ENCODE results near the gene COL13A1. TPM values are rescaled to one million over a fixed set of nuclear protein-coding genes. Genes with fewer than 3 reads are reported as not detected.

COL13A1 gene
- total and polyA plus RNA-seq, 7 experiments from 2014 or later: 0.88 TPM; not detected in 6

GRCh38 chr10:69789164-69789576, 12.5 kb upstream of the COL13A1 start:
- H3K9me3 Mint-ChIP-seq: peaks cover 0 to 6% (median 2%) of the 10 kb centered on the region in 11 donors
- H3K9me3 ChIP-seq (ENCODE audit: control insufficient read depth in 2 of 3, low read length in 3 of 3): no peaks in the 10 kb centered on the region
- H3K27me3 ChIP-seq (ENCODE audit: control insufficient read depth in 2 of 2, insufficient read depth in 2 of 2, low read length in 2 of 2): no peaks in the 10 kb centered on the region
- H3K4me1 Mint-ChIP-seq: peaks cover 0 to 3% (median 0%) of the 10 kb centered on the region in 7 donors
- H3K27ac ChIP-seq (ENCODE audit: low read depth, low read length): no peak overlapping the region
- H3K36me3 Mint-ChIP-seq: no peaks in the 10 kb centered on the region
- intact Hi-C loops (cut with micrococcal nuclease): no loop called here
- H3K4me3 Mint-ChIP-seq: no peak overlapping the region
- no peaks in the 10 kb centered on the region for H3K36me3 ChIP-seq (ENCODE audit: control insufficient read depth in 2 of 3, insufficient read depth in 3 of 3, low read length in 3 of 3)
- DNase-seq: no peak
- ChIA-PET POLR2A (no interaction called here), CTCF (no interaction called here)
- H3K27ac Mint-ChIP-seq: no peak overlapping the region
- no peaks in the 10 kb centered on the region for H3K4me1 ChIP-seq (ENCODE audit: control insufficient read depth in 2 of 2, insufficient read depth in 2 of 2, low read length in 2 of 2)
- peaks cover 0 to 30% (median 5%) of the 10 kb centered on the region in 5 donors for H3K27me3 Mint-ChIP-seq
- ATAC-seq: no peak
- no peak overlapping the region for H3K4me3 ChIP-seq (ENCODE audit: low read length)

GRCh38 chr10:69791812-69792211, 9.9 kb upstream of the COL13A1 start:
- Mint-ChIP-seq H3K27ac (no peak overlapping the region), H3K36me3 (no peaks in the 10 kb centered on the region), H3K27me3 (peaks cover 0 to 33% (median 11%) of the 10 kb centered on the region in 5 donors), H3K9me3 (peaks cover 0 to 16% (median 5%) of the 10 kb centered on the region in 11 donors), H3K4me1 (peaks cover 0 to 2% (median 0%) of the 10 kb centered on the region in 7 donors), H3K4me3 (no peak overlapping the region)
- Histone ChIP-seq H3K27ac (ENCODE audit: low read depth, low read length) (no peak overlapping the region), H3K4me3 (ENCODE audit: low read length) (no peak overlapping the region), H3K9me3 (ENCODE audit: control insufficient read depth in 2 of 3, low read length in 3 of 3) (no peaks in the 10 kb centered on the region), H3K27me3 (ENCODE audit: control insufficient read depth in 2 of 2, insufficient read depth in 2 of 2, low read length in 2 of 2) (no peaks in the 10 kb centered on the region), H3K4me1 (ENCODE audit: control insufficient read depth in 2 of 2, insufficient read depth in 2 of 2, low read length in 2 of 2) (no peaks in the 10 kb centered on the region), H3K36me3 (ENCODE audit: control insufficient read depth in 2 of 3, insufficient read depth in 3 of 3, low read length in 3 of 3) (no peaks in the 10 kb centered on the region)
- ChIA-PET POLR2A (no interaction called here), CTCF (no interaction called here)
- intact Hi-C loops (cut with micrococcal nuclease): no loop called here
- DNase-seq (no peak), ATAC-seq (no peak)

GRCh38 chr10:69792341-69792740, 9.4 kb upstream of the COL13A1 start:
- intact Hi-C loops (cut with micrococcal nuclease): no loop called here
- no peaks in the 10 kb centered on the region for H3K36me3 Mint-ChIP-seq
- POLR2A ChIA-PET: no interaction called here
- Histone ChIP-seq H3K9me3 (ENCODE audit: control insufficient read depth in 2 of 3, low read length in 3 of 3) (no peaks in the 10 kb centered on the region), H3K4me1 (ENCODE audit: control insufficient read depth in 2 of 2, insufficient read depth in 2 of 2, low read length in 2 of 2) (no peaks in the 10 kb centered on the region), H3K27ac (ENCODE audit: low read depth, low read length) (no peak overlapping the region), H3K27me3 (ENCODE audit: control insufficient read depth in 2 of 2, insufficient read depth in 2 of 2, low read length in 2 of 2) (no peaks in the 10 kb centered on the region), H3K4me3 (ENCODE audit: low read length) (no peak overlapping the region), H3K36me3 (ENCODE audit: control insufficient read depth in 2 of 3, insufficient read depth in 3 of 3, low read length in 3 of 3) (no peaks in the 10 kb centered on the region)
- DNase-seq (no peak), ATAC-seq (no peak)
- H3K4me3 Mint-ChIP-seq: no peak overlapping the region
- peaks cover under 1 to 34% (median 13%) of the 10 kb centered on the region in 5 donors for H3K27me3 Mint-ChIP-seq
- no peak overlapping the region for H3K27ac Mint-ChIP-seq
- peaks cover 0 to 16% (median 5%) of the 10 kb centered on the region in 11 donors for H3K9me3 Mint-ChIP-seq
- CTCF ChIA-PET: no interaction called here
- H3K4me1 Mint-ChIP-seq: peaks cover 0 to 2% (median 0%) of the 10 kb centered on the region in 7 donors

GRCh38 chr10:69794673-69795072, 7.0 kb upstream of the COL13A1 start:
- no peaks in the 10 kb centered on the region for H3K4me1 ChIP-seq (ENCODE audit: control insufficient read depth in 2 of 2, insufficient read depth in 2 of 2, low read length in 2 of 2)
- DNase-seq: no peak
- Mint-ChIP-seq H3K4me3 (no peak overlapping the region), H3K36me3 (no peaks in the 10 kb centered on the region), H3K27me3 (peaks cover 16 to 43% (median 24%) of the 10 kb centered on the region in 5 donors), H3K4me1 (peaks cover 0 to 5% (median 0%) of the 10 kb centered on the region in 7 donors), H3K9me3 (peaks cover 0 to 16% (median 5%) of the 10 kb centered on the region in 11 donors), H3K27ac (no peak overlapping the region)
- H3K36me3 ChIP-seq (ENCODE audit: control insufficient read depth in 2 of 3, insufficient read depth in 3 of 3, low read length in 3 of 3): no peaks in the 10 kb centered on the region
- H3K27ac ChIP-seq (ENCODE audit: low read depth, low read length): no peak overlapping the region
- POLR2A ChIA-PET: no interaction called here
- H3K9me3 ChIP-seq (ENCODE audit: control insufficient read depth in 2 of 3, low read length in 3 of 3): no peaks in the 10 kb centered on the region
- intact Hi-C loops (cut with micrococcal nuclease): no loop called here
- H3K27me3 ChIP-seq (ENCODE audit: control insufficient read depth in 2 of 2, insufficient read depth in 2 of 2, low read length in 2 of 2): no peaks in the 10 kb centered on the region
- no peak for ATAC-seq
- H3K4me3 ChIP-seq (ENCODE audit: low read length): no peak overlapping the region
- CTCF ChIA-PET: no interaction called here

- CTCF ChIA-PET: no interaction called here
- Mint-ChIP-seq H3K36me3 (no peaks in the 10 kb centered on the region), H3K4me1 (peaks cover 0 to 5% (median under 1%) of the 10 kb centered on the region in 7 donors), H3K27ac (no peak overlapping the region), H3K9me3 (peaks cover 0 to 16% (median 5%) of the 10 kb centered on the region in 11 donors), H3K4me3 (no peak overlapping the region), H3K27me3 (peaks cover 19 to 47% (median 27%) of the 10 kb centered on the region in 5 donors)
- intact Hi-C loops (cut with micrococcal nuclease): no loop called here
- no peak for ATAC-seq
- no peaks in the 10 kb centered on the region for H3K36me3 ChIP-seq (ENCODE audit: control insufficient read depth in 2 of 3, insufficient read depth in 3 of 3, low read length in 3 of 3)
- H3K4me3 ChIP-seq (ENCODE audit: low read length): no peak overlapping the region
- H3K9me3 ChIP-seq (ENCODE audit: control insufficient read depth in 2 of 3, low read length in 3 of 3): no peaks in the 10 kb centered on the region
- no peak for DNase-seq
- H3K4me1 ChIP-seq (ENCODE audit: control insufficient read depth in 2 of 2, insufficient read depth in 2 of 2, low read length in 2 of 2): no peaks in the 10 kb centered on the region
- POLR2A ChIA-PET: no interaction called here
- H3K27ac ChIP-seq (ENCODE audit: low read depth, low read length): no peak overlapping the region
- no peaks in the 10 kb centered on the region for H3K27me3 ChIP-seq (ENCODE audit: control insufficient read depth in 2 of 2, insufficient read depth in 2 of 2, low read length in 2 of 2)
These were observed 6.3 kb upstream of the COL13A1 start for GRCh38 chr10:69795242-69795934.

GRCh38 chr10:69797959-69798358, 3.7 kb upstream of the COL13A1 start:
- Mint-ChIP-seq H3K27ac (no peak overlapping the region), H3K36me3 (no peaks in the 10 kb centered on the region), H3K9me3 (peaks cover 0 to 16% (median 5%) of the 10 kb centered on the region in 11 donors), H3K27me3 (peaks cover 35 to 46% (median 39%) of the 10 kb centered on the region in 5 donors), H3K4me1 (peaks cover 3 to 15% (median 12%) of the 10 kb centered on the region in 7 donors), H3K4me3 (no peak overlapping the region)
- ATAC-seq (no peak), DNase-seq (no peak)
- H3K36me3 ChIP-seq (ENCODE audit: control insufficient read depth in 2 of 3, insufficient read depth in 3 of 3, low read length in 3 of 3): no peaks in the 10 kb centered on the region
- H3K4me1 ChIP-seq (ENCODE audit: control insufficient read depth in 2 of 2, insufficient read depth in 2 of 2, low read length in 2 of 2): no peaks in the 10 kb centered on the region
- H3K9me3 ChIP-seq (ENCODE audit: control insufficient read depth in 2 of 3, low read length in 3 of 3): no peaks in the 10 kb centered on the region
- POLR2A ChIA-PET: no interaction called here
- no peak overlapping the region for H3K4me3 ChIP-seq (ENCODE audit: low read length)
- CTCF ChIA-PET: no interaction called here
- no peak overlapping the region for H3K27ac ChIP-seq (ENCODE audit: low read depth, low read length)
- no peaks in the 10 kb centered on the region for H3K27me3 ChIP-seq (ENCODE audit: control insufficient read depth in 2 of 2, insufficient read depth in 2 of 2, low read length in 2 of 2)
- intact Hi-C loops (cut with micrococcal nuclease): no loop called here

- peak overlapping the region in 1 of 10 donors; percentile 44 for H3K4me3 Mint-ChIP-seq
These were observed 1.6 kb upstream of the COL13A1 start for GRCh38 chr10:69800109-69800508.

More at GRCh38 chr10:69800109-69800508, 1.6 kb upstream of the COL13A1 start:
- no peak overlapping the region for H3K4me3 ChIP-seq (ENCODE audit: low read length)
- CTCF ChIA-PET: no interaction called here
- no peaks in the 10 kb centered on the region for H3K36me3 Mint-ChIP-seq
- H3K27ac ChIP-seq (ENCODE audit: low read depth, low read length): no peak overlapping the region
- DNase-seq (no peak), ATAC-seq (no peak)
- H3K4me1 Mint-ChIP-seq: peaks cover 3 to 15% (median 12%) of the 10 kb centered on the region in 7 donors
- H3K36me3 ChIP-seq (ENCODE audit: control insufficient read depth in 2 of 3, insufficient read depth in 3 of 3, low read length in 3 of 3): no peaks in the 10 kb centered on the region
- POLR2A ChIA-PET: no interaction called here
- no peak overlapping the region for H3K27ac Mint-ChIP-seq
- no peaks in the 10 kb centered on the region for H3K9me3 ChIP-seq (ENCODE audit: control insufficient read depth in 2 of 3, low read length in 3 of 3)
- intact Hi-C loops (cut with micrococcal nuclease): loop anchor here (2.0 kb wide), 2 partner anchors 155 to 285 kb away; no protein-coding TSS in a partner anchor
- H3K27me3 ChIP-seq (ENCODE audit: control insufficient read depth in 2 of 2, insufficient read depth in 2 of 2, low read length in 2 of 2): no peaks in the 10 kb centered on the region
- H3K9me3 Mint-ChIP-seq: peaks cover 0 to 12% (median 4%) of the 10 kb centered on the region in 11 donors
- H3K4me1 ChIP-seq (ENCODE audit: control insufficient read depth in 2 of 2, insufficient read depth in 2 of 2, low read length in 2 of 2): no peaks in the 10 kb centered on the region
- peaks cover 46 to 61% (median 55%) of the 10 kb centered on the region in 5 donors for H3K27me3 Mint-ChIP-seq
